Measurements from ENCODE around the gene NDOR1. TPM values are rescaled to one million over a fixed set of nuclear protein-coding genes. Genes with fewer than 3 reads are reported as not detected.
"Not testable (repeated sequence)": the region's sequence is repeated elsewhere in the genome, so short reads cannot be mapped to it uniquely, and the experiment has no call there.

NDOR1 gene
- total RNA-seq, 1 experiment from 2014 or later = 13.5 TPM

DNA sequence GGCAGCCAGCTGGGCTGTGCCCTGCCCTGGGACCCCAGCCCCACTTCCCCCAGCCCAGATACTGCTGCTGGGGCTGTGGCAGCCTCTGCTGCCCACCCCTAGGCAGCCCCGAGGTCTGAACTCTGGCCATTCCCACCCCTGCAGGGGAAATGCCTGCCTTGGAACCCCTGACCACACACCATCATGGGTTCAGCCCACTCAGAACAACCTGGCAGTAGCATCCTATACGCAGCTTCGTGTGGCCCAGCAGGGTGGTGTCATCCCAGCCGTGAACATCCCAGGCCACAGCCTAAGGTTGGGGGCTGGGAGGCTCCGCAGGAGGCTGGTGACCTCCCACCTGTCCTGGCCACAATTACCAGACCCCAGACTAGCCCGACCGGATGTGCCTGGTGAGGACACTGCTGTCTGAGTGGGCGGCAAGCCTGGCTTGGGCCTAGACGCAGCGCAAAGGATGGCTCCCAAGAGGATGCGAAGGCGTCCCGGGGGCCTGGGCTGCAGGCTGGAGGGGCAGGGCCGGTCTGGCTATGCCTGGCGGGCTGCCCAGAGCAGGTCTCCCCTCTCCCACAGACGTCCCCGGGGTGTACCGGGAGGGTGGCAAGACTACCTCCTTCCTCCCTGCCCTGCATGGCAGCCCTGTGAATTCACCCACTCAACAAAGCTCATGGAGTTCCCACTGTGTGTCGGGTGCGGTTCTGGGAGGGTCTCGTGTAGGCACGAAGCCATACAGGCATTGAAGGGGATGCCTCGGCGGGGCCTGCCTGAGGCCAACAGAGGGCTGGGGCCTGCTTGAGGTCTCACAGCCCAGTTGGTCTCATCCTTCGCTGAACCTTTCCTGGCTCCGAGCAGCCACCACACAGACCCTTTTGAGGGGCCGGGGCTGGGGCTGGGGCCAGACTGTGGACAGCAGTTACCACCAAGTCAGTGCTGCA, 23.7 kb downstream of the NDOR1 start:
- no peak for DNase-seq (ENCODE audit: extremely low read depth, low read depth)

DNA sequence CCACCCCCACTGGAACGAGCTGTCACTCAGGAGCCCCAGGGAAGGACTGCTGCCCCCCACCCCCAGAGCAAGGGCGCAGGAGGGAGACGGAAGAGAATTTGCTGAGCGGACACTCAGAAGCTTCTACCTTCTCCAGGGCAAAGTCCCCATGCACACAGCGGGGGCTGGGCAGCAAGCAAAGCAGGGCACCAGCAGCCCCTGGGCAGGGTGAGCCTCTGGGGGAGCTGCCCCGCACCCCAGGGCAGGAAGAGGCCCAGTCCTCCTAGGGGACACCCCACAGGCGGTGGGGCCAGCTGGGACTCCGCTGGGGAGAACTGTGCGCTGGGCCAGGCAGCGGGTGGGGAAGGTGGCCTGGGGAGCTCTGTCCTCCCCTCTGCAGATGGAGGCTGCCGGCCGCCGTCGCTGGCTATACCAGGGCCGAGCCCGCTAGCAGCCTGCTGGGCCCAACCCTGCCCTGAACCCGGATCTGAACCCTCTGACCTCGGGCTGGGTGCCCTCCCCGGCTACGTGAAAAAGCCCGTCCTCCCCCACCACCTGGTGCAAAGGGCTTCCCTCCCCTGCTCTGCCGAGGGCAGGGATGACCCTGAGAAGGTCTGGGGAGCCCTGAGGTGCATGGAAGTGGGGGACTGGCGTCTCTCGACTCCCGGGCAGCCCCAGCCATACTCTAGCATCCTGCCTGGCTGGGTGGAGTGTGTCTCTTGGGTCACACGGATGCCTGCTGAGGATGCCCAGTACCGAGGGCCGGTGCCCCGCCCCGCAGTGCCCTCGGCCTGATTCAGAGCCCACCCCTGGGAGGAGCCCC, 24.6 kb downstream of the NDOR1 start:
- DNase-seq (ENCODE audit: extremely low read depth, low read depth) = no peak

DNA sequence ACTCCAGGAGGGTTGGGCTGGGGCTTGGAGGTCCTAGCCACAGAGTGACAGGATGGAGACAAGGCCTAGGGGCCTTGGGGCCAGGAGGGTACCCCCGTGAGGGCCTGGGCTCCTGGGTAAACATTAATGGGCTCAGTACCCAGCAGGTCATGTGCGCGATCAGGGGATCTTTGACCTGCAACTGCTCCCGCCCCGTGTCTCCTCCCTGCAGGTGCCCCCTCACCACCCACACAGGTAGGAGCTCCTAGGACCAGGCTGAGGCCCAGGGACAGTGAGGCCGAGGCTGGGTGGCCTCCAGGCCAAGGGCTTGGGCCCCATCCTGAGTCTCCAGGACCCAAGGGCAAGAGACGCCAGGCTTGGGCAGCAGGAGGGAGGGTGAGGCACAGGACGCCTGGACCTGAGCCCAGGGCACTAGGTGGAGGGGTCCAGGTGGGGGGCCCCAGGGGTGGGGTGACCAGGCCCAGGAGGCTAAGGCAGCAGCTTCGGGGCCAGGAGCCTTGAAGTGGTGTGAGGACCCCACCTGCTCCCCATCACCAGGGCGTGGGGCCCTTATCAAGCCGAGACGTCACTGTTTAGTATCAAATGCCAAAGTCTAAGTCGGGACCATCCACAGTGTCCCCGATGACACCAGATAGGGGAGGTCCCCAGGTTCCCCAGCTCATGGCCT, 25.3 kb downstream of the NDOR1 start, which contains the start of gene SLC34A3:
TSS of gene SLC34A3 (plus strand) at position 197 of the 667 bp plus-strand sequence. CDS start 802 bp downstream, outside the sequence.
- no peak for DNase-seq (ENCODE audit: extremely low read depth, low read depth)

DNA sequence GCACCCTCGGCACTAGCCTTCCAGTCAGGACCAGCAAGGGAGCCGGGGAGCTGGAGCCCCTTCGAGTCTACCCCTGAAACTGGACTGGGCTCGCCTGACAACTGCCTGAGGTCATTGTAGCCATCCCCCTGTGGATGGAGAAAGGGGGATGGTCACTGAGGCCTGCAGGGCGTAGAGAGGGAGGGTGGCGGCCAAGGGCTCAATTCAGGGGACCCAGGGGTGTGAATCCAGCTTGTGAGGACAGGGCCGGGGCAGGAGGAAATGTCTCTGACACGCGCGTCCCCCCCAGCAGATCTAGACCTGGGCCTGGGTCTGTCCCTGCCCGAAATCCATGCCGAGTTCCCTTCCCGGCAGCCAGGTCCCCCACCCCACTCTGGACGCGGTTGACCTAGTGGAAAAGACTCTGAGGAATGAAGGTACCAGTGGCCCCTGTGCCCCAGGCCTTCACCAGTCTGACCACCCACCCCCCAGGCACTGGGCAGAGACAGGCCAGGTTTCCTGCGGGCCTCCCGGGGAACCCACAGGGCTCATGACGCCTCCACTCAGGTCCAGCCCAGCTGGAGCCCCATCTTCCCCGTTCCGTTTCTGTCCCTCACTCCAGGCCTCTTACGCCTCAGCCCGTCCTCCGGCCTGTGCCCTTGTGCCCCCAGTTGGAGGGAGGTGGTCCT, 26.0 kb downstream of the NDOR1 start:
- DNase-seq (ENCODE audit: extremely low read depth, low read depth) = no peak

DNA sequence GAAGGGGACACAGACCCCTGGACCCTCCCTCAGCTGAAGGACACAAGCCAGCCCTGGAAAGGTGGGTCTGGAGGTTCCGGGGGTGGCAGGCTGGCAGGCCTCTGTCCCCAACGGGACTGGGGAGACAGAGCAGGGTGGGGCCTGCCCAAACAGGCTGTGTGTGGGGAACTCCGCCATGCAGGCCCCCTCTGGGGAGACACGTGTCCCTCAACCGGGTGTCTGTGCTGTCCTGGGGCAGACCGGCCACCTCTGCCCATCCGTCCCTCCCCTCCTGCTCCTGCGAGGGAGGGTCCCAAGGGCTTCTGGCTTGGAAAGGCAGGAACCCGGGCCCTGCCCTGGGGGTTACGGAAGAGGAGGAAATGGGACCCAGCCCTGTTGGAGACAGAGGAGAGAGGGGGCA, 26.6 kb downstream of the NDOR1 start:
- no peak for DNase-seq (ENCODE audit: extremely low read depth, low read depth)

DNA sequence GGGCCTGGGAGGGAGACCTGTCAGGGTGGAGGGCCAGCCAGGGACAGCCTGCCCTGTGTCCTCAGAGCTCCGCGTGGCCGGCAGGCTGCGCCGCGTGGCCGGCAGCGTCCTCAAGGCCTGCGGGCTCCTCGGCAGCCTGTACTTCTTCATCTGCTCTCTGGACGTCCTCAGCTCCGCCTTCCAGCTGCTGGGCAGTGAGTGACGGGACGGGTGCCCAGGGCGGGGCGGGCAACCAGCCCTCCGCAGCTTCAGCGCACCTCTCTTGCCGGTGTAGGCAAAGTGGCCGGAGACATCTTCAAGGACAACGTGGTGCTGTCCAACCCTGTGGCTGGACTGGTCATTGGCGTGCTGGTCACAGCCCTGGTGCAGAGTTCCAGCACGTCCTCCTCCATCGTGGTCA, 27.0 kb downstream of the NDOR1 start:
- no peak for DNase-seq (ENCODE audit: extremely low read depth, low read depth)

DNA sequence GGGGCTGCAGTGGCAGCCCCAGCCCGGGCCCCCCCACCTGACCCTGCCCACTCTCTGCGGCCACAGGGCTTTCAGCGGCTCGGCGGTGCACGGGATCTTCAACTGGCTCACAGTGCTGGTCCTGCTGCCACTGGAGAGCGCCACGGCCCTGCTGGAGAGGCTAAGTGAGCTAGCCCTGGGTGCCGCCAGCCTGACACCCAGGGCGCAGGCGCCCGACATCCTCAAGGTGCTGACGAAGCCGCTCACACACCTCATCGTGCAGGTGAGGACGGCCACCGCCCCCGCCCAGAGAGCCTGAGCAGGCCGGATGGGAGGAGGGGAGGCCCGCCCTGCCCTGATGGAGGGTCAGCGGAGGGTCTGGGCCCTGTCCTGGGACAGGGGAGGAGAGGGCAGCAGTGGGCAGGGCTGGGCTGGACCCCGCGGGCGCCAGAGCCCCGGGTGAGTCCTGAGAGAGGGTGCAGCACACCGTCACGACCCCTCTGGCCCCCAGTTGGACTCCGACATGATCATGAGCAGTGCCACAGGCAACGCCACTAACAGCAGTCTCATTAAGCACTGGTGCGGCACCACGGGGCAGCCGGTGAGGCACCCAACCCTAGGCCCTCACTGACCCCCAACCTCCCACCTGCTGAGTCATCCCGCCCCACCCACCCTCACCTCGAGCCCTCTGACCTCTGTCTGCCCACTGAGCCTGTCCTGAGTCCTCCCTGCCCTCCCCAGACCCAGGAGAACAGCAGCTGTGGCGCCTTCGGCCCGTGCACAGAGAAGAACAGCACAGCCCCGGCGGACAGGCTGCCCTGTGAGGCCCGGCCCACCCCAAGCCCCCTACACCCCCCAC, 27.9 kb downstream of the NDOR1 start:
- no peak for DNase-seq (ENCODE audit: extremely low read depth, low read depth)

DNA sequence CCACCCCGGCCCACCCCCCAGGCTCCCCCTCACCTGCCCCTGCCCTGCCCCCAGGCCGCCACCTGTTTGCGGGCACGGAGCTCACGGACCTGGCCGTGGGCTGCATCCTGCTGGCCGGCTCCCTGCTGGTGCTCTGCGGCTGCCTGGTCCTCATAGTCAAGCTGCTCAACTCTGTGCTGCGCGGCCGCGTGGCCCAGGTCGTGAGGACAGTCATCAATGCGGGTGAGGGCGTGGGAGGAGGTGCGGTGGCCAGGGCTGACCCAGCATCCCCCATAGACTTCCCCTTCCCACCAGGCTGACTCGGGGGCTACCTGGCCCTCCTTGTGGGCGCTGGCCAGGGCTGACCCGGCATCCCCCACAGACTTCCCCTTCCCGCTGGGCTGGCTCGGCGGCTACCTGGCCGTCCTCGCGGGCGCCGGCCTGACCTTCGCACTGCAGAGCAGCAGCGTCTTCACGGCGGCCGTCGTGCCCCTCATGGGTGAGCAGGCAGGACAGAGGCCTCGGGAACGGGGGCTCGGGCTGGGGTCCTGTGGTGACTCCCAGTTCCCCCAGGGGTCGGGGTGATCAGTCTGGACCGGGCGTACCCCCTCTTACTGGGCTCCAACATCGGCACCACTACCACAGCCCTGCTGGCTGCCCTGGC, 28.7 kb downstream of the NDOR1 start:
- no peak for DNase-seq (ENCODE audit: extremely low read depth, low read depth)

DNA sequence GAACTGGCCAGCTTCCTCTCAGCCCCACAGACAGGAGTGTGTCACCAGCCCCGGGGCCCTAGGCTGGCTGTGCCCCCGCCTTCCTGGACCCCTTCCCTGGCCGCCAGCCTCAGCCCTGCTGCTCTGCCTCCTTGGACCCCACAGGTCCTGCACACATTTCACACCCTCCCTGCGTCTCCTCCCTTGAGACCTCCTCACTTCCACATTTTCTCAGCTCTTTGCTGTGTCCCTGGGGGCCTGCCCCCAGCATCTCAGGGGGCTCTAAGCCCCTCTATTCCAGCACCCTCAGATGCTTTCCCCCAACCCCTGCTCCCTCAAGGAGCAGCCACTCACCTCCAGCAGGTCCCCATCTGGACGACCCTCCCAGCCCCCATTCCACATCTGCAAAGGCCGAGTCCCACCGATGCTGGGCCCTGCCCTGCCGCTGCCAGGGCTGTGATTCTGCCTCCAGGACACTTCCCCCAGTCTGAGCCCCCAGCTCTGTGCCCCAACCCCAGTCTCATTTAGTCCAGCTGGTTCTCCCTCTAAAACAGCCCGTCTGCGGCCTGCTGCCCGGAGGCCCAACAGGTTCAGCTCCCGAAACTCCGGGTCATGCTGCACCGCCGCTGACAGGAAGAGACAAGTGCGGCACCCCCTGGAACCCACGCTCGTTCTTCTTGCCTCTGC, 29.4 kb downstream of the NDOR1 start:
- no peak for DNase-seq (ENCODE audit: extremely low read depth, low read depth)

DNA sequence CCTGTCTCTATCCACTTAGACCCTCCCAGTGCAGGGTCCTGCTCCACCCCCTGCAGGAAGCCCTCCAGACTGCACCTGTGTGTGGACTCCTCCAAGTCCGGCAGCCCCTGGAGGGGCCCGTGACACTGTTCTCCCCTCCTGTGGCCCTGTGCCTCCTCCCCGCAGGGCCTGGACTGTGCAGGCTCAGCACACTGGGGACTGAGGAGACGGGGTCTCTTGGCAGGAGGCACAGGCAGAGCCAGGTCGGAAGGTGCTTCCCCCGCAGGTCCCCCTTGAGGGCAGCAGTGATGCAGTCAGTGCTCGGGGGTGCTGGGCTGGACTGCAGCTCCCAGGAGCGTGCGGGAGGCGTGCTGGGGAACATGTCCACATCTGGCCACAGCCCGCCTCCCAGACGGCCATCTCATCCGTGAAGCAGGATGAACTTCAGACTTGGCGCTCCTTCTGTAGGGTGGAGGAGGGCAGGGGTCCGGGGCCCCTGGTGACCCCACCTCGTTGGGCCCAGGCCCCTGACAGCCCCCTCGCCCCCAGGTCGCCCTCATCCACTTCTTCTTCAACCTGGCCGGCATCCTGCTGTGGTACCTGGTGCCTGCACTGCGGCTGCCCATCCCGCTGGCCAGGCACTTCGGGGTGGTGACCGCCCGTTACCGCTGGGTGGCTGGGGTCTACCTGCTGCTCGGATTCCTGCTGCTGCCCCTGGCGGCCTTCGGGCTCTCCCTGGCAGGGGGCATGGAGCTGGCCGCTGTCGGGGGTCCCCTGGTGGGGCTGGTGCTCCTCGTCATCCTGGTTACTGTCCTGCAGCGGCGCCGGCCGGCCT, 30.1 kb downstream of the NDOR1 start:
- no peak for DNase-seq (ENCODE audit: extremely low read depth, low read depth)

DNA sequence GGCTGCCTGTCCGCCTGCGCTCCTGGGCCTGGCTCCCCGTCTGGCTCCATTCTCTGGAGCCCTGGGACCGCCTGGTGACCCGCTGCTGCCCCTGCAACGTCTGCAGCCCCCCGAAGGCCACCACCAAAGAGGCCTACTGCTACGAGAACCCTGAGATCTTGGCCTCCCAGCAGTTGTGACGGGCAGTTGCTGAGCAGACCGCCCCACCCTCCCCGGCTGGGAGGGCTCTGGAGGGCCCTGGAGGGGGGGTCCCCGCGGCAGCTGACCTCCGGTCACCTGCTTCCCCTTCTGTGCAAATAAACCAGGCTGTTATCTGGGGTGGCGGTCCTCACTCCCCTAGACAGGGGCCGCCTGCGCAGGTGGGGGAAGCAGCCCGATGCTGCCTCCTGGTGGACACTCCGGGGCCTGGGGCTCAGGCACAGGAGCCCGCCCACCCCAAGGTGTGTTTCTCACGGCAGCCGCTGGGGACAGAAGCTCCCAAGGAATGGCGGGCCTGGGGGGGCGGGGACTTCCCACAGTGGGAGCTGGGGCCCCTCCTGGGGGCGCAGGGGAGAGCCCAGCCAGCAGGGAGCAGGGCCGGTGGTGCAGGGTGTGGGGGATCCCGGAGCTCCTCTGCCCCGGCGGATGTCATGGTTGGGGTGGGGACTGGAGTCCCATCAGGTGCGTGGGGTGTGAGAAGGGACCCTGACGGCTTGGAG, 30.9 kb downstream of the NDOR1 start:
- DNase-seq (ENCODE audit: extremely low read depth, low read depth) = peak; percentile 78

DNA sequence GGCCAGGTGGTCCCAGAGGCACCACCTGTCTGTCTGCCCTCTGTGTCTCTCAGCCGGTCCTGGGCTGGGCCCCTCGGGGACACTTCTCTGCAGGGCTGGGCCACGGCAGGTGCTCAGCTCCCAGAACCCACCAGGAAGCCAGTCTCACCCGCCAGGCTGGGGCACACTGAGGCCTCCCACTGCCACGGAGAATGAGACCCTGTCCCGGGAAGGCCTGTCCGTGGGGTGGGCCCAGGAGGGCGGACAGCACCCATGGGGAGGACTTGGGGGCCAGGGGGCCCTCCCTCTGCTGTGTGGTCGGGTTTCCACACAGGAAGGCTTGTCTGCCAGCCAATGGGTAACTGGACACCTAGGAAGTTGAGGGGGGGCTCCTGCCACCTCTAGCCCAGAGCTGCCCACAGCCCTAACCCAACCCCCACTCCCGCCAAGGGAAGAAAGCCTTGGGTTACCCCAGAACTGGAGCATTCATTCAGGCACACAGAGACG, 31.5 kb downstream of the NDOR1 start:
- DNase-seq (ENCODE audit: extremely low read depth, low read depth) = no peak

DNA sequence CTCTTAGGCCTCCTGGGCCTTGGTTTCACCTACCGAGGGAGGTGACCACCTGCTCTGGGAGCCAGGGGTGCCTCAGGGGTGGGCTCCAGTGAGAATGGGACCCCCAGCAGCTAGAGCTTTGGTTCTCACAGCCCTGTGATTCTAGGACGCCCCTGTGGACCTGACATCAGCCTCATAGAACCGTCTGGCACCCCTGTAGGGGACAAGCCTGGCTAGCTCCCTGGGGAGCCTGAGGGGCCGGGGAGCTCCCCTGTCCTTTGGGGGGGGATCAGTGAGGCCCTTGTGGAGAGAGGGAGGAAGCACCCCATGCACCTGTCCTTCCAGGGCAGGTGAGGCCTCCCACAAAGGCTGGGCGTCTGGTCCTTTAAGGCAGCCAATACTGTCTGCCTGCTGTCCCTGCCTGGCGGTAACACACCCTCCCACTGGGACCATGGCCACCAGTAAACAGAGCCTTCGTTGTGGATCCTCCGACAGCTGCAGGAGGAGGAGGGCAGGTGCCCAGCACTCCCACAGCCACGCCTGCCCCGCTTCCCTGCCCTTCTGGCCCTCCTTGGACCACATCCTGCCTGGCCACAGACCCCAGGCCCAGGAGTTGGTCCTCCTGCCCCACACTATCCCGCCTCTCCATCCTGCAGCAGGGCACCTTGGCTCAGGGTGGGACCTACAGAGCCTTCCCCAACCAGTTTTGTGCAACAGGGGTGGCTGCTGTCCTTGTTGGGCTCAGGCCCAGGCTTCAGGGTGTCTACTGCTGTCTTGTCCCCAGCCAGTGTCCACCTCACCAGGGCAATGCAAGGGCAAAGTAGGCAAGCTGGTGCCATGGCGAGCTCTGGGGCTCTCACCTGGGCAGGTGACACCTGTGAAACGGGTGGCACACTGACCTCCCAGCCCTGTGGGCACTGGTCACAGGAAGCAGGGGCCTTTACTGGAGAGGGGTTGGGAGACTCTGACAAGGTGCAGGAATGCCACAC, 32.5 kb downstream of the NDOR1 start:
- no peak for DNase-seq (ENCODE audit: extremely low read depth, low read depth)

DNA sequence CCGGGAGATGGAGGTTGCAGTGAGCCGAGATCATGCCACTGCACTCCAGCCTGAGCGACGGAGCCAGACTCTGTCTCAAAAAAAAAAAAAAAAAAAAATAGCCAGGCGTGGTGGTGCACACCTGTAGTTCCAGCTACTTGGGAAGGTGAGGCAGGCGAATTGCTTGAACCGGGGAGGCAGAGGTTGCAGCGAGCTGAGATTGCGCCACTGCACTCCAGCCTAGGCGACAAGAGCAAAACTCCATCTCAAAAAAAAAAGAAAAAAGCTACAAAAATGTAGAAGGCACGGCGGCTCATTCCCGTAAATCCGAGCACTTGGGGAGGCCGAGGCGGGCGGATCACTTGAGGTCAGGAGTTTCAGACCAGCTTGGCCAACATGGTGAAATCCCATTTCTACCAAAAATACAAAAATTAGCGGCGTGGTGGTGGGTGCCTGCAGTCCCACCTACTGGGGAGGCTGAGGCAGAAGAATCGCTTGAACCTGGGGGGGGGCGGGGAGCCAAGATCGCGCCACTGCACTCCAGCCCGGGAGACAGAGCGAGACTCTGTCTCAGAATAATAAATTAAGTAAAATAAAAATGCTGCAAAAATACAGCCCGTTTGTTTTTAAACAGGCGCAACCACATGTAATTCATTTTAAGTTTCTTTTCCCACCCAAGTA, 34.2 kb downstream of the NDOR1 start:
- DNase-seq (ENCODE audit: extremely low read depth, low read depth) = not testable (repeated sequence)

DNA sequence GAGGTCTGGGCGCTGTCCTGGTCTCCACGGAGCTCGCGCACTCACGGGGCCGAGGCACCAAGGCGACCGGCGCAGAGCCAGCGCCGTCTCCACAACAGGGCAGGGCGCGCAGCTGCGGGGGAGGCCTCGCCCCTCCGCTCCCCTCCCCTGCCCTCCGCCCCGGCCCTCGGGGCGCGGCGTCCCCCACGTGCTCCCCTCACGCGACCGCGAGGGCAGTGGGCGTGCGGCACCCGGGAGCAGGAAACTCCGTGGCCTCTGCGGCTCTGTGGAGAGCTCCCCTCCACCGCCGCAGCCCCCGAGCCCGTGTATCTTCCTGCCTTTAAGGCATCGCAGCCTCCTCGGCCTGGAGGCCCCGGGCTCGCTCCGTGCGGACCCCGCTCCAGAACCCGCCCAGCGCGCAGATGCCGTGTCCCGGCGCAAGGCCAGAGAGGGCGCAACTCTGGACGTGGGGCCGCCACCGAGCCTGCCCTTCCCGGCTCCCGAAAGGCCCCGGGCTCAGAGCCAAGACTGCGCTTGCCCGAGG, 34.9 kb downstream of the NDOR1 start:
- DNase-seq (ENCODE audit: extremely low read depth, low read depth) = peak; percentile 43

Data from NCI-H460 (cell line).